Measurements from ENCODE around the gene JARID2.

JARID2 gene

DNA sequence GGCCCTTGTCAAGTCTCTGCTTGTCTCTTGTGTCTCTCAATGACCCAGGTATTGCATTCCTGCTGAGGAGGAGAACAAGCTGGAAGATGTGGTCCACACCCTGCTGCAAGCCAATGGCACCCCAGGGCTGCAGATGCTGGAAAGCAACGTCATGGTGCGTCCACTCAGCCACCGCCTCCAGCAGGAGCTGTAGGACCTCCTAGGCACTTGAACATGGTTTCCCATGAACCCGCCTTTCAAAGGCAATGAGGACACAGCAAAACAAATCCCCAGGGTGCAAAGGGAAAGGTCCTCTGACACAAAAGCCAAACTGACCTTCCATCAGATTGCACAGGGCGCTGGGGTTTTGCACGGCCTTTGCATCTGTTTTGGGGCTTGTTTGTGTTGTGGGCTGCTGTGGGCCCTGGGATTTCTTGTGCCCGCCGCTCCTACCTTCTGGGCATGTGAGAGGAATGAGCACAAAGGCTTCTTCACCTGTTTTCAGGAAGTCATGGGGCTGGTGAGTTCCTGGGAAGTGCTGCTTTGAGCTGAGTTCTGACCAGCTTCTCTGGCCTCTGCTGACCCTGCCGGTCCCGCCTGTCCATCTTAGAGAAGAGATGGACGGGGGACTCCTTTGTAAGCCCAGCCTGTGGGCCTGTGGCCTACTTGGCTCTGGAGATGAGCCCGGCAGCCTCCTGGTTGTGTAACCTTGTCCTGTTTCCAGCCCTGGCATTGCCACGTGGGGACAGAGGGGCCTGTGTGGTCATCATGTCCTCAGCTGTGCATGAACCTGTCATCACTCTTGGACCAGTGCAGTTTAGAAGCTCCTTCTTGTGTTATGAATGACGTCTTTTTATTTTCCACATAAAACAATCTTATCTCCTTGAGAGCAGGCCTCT is 265.6 kb downstream of the JARID2 start:
- DNase-seq (ENCODE audit: insufficient read length, low spot score) (no peak), FAIRE-seq (no peak)

DNA sequence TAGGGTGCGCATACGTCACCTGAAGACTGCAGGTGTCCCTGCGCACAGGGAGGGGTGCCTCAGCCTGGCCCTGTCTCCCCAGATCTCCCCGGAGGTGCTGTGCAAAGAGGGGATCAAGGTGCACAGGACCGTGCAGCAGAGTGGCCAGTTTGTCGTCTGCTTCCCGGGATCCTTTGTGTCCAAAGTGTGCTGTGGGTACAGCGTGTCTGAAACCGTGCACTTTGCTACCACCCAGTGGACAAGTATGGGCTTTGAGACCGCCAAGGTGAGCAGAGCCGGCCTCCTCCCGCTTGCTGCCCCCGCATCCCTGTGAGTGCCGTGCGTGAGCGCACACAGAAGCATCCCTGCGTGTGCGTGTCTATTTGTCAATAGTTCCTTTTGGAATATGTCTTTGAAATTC is 266.3 kb downstream of the JARID2 start:
- DNase-seq (ENCODE audit: insufficient read length, low spot score) (no peak), FAIRE-seq (no peak)

DNA sequence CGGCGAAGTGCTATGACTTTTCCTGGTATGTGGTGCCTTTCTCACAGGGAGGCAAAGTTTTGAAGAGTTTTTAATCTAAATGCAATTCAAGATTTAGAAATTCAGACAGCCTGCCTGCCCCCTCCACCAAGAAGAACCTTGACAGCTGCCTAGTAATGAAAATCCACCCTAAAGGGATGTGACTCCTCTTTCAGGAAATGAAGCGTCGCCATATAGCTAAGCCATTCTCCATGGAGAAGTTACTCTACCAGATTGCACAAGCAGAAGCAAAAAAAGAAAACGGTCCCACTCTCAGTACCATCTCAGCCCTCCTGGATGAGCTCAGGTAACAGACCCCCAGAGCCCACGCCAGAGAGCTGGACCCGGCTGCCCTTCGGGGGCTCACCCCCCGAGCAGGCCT is 266.9 kb downstream of the JARID2 start:
- FAIRE-seq, result no peak
- no peak for DNase-seq (ENCODE audit: insufficient read length, low spot score)

DNA sequence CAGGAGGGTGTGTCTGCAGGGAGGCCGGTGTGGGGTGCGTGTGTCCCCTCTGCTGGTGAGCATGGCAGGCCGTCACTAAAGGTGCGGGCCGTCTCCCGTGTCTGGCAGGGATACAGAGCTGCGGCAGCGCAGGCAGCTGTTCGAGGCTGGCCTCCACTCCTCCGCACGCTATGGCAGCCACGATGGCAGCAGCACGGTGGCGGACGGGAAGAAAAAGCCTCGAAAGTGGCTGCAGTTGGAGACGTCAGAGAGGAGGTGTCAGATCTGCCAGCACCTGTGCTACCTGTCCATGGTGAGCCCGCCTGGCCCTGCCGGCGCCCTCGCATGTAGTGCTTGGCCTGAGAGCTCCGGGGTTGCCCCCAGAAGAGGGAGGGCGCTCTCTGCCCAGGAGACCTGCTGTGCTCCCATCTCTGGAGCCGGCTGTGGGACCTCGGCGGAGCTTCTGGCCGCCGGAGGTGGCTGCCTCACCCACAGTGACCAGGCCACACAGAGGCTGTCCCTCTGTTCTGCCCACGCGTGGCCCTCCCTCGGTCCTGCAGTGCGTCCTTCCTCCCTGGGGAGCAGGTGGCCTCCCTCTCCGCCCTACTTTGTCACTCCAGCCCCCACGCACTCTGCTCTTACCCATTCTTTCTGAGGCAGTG is 267.4 kb downstream of the JARID2 start:
- DNase-seq (ENCODE audit: insufficient read length, low spot score) (no peak), FAIRE-seq (no peak)

DNA sequence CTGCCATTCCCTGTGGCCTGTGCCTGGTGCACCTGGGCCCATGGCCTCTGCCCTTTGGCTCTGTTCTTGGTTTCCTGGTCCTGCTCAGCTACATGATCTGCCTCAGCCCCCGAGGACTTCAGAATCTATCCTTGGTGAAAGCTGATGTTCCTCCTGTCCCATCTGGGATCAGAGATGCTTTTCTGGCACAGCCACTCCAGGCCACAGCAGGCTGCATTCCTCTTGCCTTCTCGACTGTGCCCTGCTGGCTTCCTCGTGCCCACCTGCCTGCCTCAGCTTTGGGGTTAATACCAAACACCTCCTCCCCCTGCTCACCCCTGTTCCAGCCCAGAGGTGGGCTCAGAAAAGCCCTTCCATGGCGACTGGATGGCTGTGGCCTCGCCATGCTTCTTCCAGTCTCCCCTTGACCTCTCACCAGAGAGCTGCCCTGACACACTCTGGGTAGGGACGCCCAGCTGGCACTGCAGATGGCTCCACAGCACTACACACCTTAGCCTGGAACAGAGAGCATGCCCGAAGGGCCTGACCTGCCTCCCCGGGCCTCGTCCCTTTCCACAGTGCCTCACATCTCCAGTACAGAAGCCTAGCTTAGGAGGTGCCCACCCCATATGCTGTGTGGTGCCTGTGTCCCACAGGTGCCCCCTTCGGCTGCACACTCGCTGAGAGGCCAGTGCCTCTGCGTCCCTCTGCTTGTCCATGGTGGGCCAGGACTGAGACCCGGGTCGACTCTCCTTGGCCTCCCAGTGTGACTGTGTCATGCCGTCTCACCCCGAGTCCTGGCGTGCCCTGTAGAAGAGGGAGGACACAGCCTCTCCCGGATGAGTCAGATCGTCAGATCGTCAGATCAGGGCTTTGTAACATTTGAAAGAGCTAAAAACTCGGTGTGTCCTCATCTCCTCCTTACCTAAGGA is 268.2 kb downstream of the JARID2 start:
- FAIRE-seq, result no peak
- no peak for DNase-seq (ENCODE audit: insufficient read length, low spot score)

DNA sequence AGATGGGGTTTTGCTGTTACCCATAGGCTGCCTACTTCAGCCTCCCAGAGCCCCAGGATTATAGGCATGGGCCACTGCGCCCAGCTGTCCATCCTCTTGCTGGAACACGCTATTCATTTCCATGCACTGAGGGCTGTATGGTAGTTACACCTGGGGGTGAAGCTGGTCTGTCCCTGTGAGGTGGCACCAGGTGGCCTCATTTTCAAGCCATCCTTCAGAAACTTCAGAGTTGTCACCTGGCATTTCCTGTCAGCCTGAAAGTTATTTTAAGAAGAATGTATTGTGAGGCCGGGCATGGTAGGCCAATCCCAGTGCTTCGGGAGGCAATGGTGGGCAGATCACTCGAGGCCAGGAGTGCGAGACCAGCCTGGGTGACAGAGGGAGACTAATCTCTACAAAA is 269.4 kb downstream of the JARID2 start:
- no peak for DNase-seq (ENCODE audit: insufficient read length, low spot score)
- no peak for FAIRE-seq

DNA sequence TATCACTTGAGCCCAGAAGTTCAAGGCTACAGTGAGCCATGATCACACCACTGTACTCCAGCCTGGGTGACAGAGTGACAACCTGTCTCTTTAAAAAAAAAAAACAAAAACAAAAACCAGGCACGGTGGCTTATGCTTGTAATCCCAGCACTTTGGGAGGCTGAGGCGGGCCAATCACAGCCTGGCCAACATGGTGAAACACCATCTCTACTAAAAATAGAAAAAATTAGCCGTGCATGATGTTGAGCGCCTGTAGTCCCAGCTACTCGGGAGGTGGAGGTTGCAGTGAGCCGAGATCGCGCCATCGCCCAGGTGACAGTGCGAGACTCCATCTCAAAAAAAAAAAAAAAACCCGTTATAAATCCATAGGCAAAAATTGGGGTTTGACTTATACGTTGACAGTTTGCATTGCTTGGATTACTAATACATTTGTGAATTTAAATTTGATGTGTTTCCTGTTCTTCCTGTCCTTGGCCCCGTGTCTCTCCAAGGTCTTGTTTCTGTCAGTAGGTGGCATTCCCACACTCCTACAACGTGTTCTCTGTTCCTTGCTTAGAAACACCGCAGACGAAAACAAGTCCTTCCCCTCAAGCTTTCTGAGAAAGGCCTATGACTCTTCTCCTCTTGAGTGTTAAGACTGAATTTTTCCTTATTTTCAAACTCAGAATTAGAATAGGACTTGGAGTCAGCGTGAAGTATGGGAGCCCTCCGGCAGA is 269.9 kb downstream of the JARID2 start:
- no peak for FAIRE-seq
- no peak for DNase-seq (ENCODE audit: insufficient read length, low spot score)

DNA sequence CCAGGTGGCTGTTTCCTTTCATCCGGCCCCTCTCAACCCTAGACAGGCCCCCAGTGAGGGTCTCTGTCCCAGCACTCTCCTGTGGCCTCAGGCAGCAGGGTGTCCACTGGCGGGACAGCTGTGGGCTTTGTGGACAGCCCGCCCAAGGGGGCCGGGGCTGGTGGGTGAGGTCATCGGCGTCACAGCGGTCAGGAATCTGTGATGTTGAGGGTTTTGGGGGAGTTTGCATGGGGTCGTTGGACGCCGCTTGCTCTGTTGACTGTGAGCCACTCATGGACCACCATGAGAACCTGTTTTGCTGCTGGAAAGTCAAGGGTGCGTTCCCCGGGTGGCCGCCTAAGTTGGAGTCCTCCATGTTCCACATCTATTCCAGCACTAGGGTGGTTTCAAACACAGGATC is 270.5 kb downstream of the JARID2 start:
- no peak for DNase-seq (ENCODE audit: insufficient read length, low spot score)
- FAIRE-seq, result no peak

DNA sequence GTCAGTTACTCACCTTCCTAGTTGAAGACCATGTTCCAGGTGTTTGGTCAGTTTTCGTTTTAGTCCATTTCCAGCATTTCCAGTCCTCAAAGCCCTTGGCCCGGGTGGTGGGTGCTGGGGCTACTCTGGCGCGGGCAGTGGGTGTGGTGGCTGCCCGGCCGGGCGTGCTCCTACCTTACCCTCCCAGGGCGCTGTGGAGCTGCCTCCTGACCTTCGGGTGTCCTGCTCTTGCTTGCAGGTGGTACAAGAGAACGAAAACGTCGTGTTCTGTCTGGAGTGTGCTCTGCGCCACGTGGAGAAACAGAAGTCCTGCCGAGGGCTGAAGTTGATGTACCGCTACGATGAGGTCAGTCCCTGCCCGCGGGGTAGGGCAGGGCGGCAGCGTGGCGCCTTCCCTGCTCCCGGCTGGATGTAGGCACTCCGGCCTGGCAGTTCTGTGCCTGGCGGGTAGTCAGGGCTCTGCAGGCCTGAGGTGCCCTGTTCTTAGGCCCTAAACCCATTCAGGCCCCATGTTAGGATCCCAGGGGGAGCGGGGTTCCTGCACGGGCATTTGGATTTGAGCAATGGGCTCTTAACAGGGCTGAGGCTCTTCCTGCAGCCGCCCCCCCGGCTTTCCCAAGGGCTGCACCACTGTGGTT is 271.2 kb downstream of the JARID2 start:
- DNase-seq (ENCODE audit: insufficient read length, low spot score) (no peak), FAIRE-seq (no peak)

DNA sequence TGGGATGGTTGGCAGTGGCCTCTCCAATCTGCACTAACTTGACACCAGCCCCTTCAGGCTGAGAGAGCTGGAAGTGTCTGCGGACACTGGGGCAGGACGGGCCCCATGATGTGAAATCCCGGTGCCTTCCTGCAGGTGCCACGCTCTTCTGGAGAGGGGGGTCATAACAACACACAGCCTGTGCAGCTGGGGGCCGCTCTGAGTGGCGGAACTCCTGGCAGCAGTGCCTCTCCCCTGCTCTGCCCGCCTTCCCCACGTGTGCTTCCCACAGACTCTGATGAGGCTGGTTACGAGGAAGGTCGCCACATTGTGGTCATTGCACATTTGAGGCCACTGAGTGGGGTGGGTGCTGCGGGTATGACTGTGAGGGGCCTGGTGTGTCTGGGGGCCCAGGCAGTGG is 271.7 kb downstream of the JARID2 start:
- FAIRE-seq (no peak), DNase-seq (ENCODE audit: insufficient read length, low spot score) (no peak)

DNA sequence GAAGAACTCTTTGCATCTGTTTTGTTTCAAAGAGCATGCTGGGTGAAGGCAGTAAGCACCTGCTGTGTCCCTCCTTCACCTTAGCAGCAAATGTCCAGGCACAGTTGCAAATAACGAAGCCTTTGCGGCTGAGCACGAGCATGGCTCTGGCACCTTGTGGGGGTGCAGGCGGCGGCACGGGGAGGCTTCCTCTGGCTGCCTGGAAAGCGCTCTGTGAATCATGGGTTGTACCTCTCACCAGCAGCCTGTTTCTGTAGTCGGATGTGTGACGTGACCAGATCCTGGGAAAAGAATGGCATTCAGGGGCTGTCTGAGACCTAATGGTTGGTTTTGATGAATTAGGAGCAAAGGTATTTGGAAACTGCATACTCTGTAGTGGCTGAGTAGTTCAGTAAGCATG is 272.2 kb downstream of the JARID2 start:
- no peak for DNase-seq (ENCODE audit: insufficient read length, low spot score)
- no peak for FAIRE-seq

DNA sequence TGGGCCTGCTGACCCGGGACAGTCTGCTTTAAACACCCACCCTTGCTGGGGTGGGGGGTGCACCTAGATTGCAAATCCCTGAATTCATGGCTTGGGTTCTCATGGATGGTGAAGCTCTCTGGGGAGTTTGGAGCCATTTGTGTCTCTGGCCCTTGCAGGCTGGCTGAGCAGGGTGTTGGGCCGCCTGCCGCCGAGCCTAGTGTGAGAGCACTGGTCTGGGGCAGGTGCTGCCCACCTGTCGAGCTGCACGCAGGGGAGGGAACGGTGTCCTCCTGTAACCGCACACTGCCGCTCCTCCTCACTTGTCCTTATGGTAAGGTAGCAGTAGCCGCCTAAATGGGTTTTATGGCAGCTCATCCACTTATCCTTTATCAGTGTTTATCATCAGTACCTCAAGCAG is 273.0 kb downstream of the JARID2 start:
- DNase-seq (ENCODE audit: insufficient read length, low spot score), result no peak
- FAIRE-seq, result no peak

DNA sequence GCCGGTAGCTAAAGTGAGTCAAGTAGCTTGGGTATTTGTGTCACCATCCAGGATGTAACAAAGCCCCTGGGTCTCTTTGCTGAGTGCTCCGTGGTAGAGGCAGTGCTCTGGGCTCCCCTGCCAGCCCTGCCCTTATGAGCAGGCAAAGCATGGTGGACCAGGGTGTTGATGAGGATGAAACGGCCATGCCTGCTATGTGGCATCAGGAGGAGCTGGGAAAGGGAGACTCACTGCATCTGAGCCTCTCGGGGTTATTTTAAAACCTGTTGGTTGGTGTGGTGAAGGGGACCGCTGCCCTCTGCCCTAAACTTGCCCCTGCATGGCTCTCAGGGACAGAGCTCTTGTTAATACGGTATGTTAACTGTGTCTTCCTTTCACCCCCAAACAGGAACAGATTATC is 273.8 kb downstream of the JARID2 start:
- no peak for DNase-seq (ENCODE audit: insufficient read length, low spot score)
- no peak for FAIRE-seq

DNA sequence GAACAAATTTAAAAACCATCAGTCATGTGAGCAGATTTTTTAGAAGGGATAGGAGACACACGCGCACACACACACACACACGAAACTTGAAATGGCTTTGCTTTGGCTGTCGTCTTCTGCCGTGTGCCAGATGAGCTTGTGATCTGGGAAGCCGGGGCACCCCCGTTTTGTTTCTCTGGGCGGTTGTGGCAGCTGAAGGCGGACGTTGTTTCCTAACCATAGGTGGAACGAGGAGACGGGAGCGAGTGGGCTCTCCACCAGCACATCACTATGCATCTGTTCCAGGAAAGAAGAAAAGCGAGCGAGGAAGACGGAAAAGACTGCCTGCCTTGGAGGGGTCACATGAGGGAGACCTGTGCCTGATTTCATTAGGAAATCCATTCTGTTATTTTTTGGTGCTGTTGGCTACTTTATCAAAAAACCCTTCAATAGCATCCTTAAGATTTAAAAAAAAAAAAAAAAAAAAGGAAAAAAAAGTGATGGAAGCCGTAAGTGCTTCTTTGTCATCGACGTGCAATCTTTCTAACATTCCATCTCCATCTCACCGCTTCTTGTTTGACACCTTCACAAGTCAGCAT is 274.8 kb downstream of the JARID2 start:
- DNase-seq (ENCODE audit: insufficient read length, low spot score) (no peak), FAIRE-seq (no peak)

DNA sequence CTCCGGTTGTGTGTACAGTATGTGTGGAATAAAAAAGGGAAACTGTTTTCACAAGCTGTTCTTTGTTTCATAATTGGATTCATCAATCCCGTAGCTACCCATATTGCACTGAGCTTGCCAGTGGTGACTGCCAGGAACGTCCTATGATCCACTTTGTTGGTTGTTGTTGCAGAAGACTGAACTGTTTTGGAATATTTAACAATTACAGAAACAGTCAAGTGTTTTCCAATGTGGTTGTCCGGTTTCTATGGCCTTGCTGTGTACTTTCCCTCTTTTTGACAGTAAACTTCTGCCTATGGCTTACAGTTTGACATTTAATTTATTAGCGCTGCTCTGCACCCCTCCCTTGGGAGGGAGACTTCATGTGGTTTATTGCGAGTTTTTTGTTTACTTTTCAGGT is 275.7 kb downstream of the JARID2 start:
- FAIRE-seq, result no peak
- no peak for DNase-seq (ENCODE audit: insufficient read length, low spot score)

DNA sequence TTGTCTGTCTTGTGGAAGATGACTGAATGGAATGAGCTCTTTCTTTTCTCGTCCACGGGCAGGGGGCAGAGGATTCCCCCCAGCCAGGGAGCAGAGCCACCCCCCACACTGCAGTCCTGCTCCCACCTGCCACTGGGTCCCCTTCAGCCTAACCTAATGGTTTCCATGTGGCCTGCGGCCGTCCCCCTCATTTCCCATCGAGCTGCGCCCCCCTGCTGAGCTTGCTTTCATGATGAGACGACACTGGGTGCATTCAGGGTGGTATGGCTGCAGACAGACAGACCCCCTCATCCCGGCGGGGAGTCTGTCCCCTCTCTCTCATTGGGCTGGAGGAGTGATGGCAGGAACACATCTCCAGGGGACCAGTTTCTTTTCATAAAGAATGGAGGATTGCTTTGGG is 276.2 kb downstream of the JARID2 start:
- FAIRE-seq (no peak), DNase-seq (ENCODE audit: insufficient read length, low spot score) (no peak)

DNA sequence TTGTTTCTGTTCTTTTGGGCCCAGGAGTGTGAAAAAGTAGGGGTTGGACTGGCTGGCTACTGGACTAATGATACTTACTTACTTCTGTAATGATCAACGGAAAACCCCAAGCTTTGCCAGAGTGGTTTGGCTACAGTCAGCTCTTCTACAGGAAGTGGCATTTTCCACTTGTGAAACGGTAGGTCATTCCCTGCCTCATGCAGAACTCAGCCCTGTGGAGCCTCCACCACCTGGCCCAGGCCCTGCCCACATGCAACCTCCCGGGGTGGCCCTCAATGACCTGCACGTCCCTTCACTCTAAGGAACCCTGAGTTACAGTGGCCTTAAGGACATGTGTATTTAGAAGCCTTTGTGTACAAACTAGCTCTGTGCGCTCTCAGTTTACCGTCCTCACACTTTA is 276.6 kb downstream of the JARID2 start:
- DNase-seq (ENCODE audit: insufficient read length, low spot score) (no peak), FAIRE-seq (no peak)

DNA sequence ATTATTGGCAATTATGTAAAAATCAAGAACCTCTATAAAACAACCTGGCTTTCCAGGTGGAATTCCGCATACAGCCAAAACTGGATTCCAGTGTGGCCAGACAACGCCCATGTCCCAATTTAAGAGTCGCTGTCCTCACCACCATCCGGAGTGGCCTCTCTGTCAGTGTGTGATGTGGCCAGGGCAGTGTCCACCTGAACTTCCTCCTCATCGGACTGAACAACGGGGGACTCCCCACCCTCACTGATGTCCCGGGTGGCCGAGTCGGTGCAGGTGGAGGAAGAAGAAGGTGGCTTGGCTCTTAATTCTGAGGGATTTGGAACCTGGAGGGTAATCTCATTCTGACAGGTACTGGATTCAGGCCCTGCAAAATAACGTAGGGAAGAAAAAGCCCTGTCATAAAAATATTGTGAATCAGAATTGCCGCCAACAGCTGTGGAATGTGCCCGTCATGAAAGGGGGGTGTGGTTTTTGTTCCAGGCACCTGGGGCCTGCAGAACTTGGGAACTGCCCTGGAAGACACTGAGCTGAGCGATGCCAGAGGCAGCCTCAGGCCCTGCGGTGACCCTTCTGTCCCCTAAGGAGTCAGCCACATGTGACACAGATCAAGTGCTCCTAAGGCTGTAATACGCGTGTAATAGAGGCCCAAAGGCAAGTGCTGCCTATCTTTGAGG is 277.1 kb downstream of the JARID2 start:
- FAIRE-seq, result no peak
- no peak for DNase-seq (ENCODE audit: insufficient read length, low spot score)
